CD4-positive, alpha-beta T cell treated with Interleukin-6 at 100 ng/mL for 8 hours (primary cell): Measurements from ENCODE around the gene ERAP2.

Source experiments
- DNase-seq: peaks from one replicate; pipeline ENCODE4 v3.0.0-alpha.2; 2020; ENCODE audit warnings: mixed read lengths, low spot score

Gene ERAP2

GRCh38 chr5:96963267-96963666 lies 87.0 kb downstream of the ERAP2 start:
- peak; percentile 13 for DNase-seq

- no peak for DNase-seq
Measured at GRCh38 chr5:96966801-96967200, 90.5 kb downstream of the ERAP2 start.

GRCh38 chr5:96967400-96967799 lies 91.1 kb downstream of the ERAP2 start:
- DNase-seq, result no peak

- no peak for DNase-seq
Measured at GRCh38 chr5:96968074-96968473, 91.8 kb downstream of the ERAP2 start.

GRCh38 chr5:96968614-96969013 lies 92.3 kb downstream of the ERAP2 start:
- DNase-seq, result no peak
